ENCODE data around the gene IL18BP. TPM values are rescaled to one million over a fixed set of nuclear protein-coding genes. Genes with fewer than 3 reads are reported as not detected.

IL18BP gene
- 2.5 and 4.4 TPM in 2 replicates for total RNA-seq

DNA sequence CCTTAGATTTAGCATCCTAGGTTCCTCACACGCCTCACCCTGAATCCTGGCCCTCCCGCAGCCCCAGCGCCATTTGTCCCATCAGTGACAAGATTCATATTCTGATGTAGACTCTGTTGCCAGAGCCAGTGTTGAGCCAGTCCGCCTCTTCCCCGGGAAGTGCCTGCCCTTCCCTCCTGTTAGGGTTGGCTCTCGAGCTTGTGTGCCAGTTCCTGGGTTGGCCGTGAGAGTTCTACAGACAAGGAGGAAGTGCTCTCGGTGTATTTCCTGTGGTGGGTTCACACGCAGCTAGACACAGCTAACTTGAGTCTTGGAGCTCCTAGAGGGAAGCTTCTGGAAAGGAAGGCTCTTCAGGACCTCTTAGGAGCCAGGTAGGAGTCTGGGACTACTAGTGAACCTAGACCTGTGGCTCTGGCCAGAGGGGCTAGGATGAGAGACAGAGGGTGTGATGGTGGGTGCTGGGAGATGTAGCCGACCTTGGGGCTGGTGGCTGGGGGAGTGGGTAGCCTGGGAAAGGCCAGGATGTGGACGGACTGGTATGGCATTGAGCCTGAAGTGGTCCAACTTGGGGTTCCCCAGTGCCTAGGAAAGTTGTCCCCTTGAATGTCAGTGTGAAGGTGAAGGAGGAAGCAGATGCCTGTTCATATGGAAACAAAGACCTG lies at the start of gene IL18BP:
IL18BP (plus strand) TSS at position 261 of the 662 bp plus-strand sequence. CDS start 1,076 bp downstream, outside the sequence.

Other genes with a start within 250 kb of the IL18BP start
- not detected in 2 replicates for gene DEFB108B, start 165.7 kb upstream of the IL18BP start, total RNA-seq
- gene DEFB131B, start 120.5 kb upstream of the IL18BP start, total RNA-seq: not detected in 2 replicates
- 6.5 and 7.2 TPM in 2 replicates for gene XNDC1N, start 70.3 kb upstream of the IL18BP start, total RNA-seq
- 42.7 and 49.9 TPM in 2 replicates for gene RNF121, start 69.9 kb upstream of the IL18BP start, total RNA-seq
- 168 and 206 TPM in 2 replicates for gene NUMA1, start 81.6 kb downstream of the IL18BP start, total RNA-seq
- gene LRRC51, start 81.9 kb downstream of the IL18BP start, total RNA-seq: 6.1 and 6.5 TPM in 2 replicates
- gene LAMTOR1, start 104.4 kb downstream of the IL18BP start, total RNA-seq: 68.1 and 81.7 TPM in 2 replicates
- not detected in 2 replicates for gene TOMT, start 107.0 kb downstream of the IL18BP start, total RNA-seq
- gene ANAPC15, start 113.8 kb downstream of the IL18BP start, total RNA-seq: 11.5 and 14.0 TPM in 2 replicates
- gene FOLR3, start 136.8 kb downstream of the IL18BP start, total RNA-seq: 3.4 TPM in 1 of 2 replicates, not detected in the other
- gene FOLR1, start 193.2 kb downstream of the IL18BP start, total RNA-seq: not detected in 2 replicates
- not detected in 2 replicates for gene FOLR2, start 217.9 kb downstream of the IL18BP start, total RNA-seq
- gene INPPL1, start 225.9 kb downstream of the IL18BP start, total RNA-seq: 80.8 and 114 TPM in 2 replicates
- gene PHOX2A, start 245.3 kb downstream of the IL18BP start, total RNA-seq: not detected in 2 replicates